Measurements from ENCODE around the gene SFTA2.

GRCh38 chr6:30896541-30896940 lies 35.4 kb downstream of the SFTA2 start:
- TF ChIP-seq CTCF (conservative IDR thresholded peaks at IDR 0.05; ENCODE audit: low read length) (no peak), EZH2phosphoT487 (IDR thresholded peaks at IDR 0.05; ENCODE audit: borderline replicate concordance, low read depth, low read length) (no peak)

All from OCI-LY7 (cell line).